Rectal smooth muscle tissue (tissue), 1 donor: ENCODE data around the gene MIS18BP1.
"Not testable (repeated sequence)": the region's sequence is repeated elsewhere in the genome, so short reads cannot be mapped to it uniquely, and the experiment has no call there.

Source experiments
- H3K27ac ChIP-seq: one replicate; pipeline ENCODE4 v1.7.0; 2013; ENCODE audit warnings: low read depth, low read length, inconsistent platforms
- H3K27me3 ChIP-seq: one replicate; pipeline ENCODE4 v1.7.0; 2013; ENCODE audit warnings: low read length; ENCODE audit not compliant: control insufficient read depth, insufficient read depth
- H3K36me3 ChIP-seq: one replicate; pipeline ENCODE4 v1.7.0; 2013; ENCODE audit warnings: low read length; ENCODE audit not compliant: control insufficient read depth, insufficient read depth
- H3K4me1 ChIP-seq: one replicate; pipeline ENCODE4 v1.7.0; 2013; ENCODE audit warnings: low read length; ENCODE audit not compliant: control insufficient read depth, insufficient read depth
- H3K4me3 ChIP-seq: one replicate; pipeline ENCODE4 v1.7.0; 2013; ENCODE audit warnings: low read length
- H3K9ac ChIP-seq: one replicate; pipeline ENCODE4 v1.7.0; 2013; ENCODE audit warnings: low read length

Gene MIS18BP1

GRCh38 chr14:45253070-45253753 lies at the start of gene MIS18BP1:
MIS18BP1 (minus strand) TSS chr14:45253202; CDS start chr14:45247286, 5,916 bp downstream.
- H3K9ac ChIP-seq, result peak within 1 kb of the TSS; percentile 80
- H3K4me3 ChIP-seq, result peak within 1 kb of the TSS; percentile 93
- peaks cover 5% of the 10 kb centered on the region for H3K4me1 ChIP-seq
- no peaks in the 10 kb centered on the region for H3K27me3 ChIP-seq
- peak within 1 kb of the TSS; percentile 98 for H3K27ac ChIP-seq
- H3K36me3 ChIP-seq, result no peaks in the 10 kb centered on the region

GRCh38 chr14:45298423-45299117 lies 45.6 kb upstream of the MIS18BP1 start:
- Histone ChIP-seq H3K4me1 (no peaks in the 10 kb centered on the region), H3K27me3 (no peaks in the 10 kb centered on the region), H3K27ac (no peak overlapping the region), H3K9ac (no peak overlapping the region), H3K36me3 (no peaks in the 10 kb centered on the region), H3K4me3 (no peak overlapping the region)

GRCh38 chr14:45294796-45295195 lies 41.8 kb upstream of the MIS18BP1 start:
- not testable (repeated sequence) for H3K4me1 ChIP-seq, H3K36me3 ChIP-seq, H3K4me3 ChIP-seq, H3K27me3 ChIP-seq, H3K27ac ChIP-seq, H3K9ac ChIP-seq

- no peak overlapping the region for H3K27ac ChIP-seq
- H3K4me3 ChIP-seq, result no peak overlapping the region
- no peaks in the 10 kb centered on the region for H3K27me3 ChIP-seq
- H3K36me3 ChIP-seq, result no peaks in the 10 kb centered on the region
- H3K9ac ChIP-seq, result no peak overlapping the region
- no peaks in the 10 kb centered on the region for H3K4me1 ChIP-seq
Observed at GRCh38 chr14:45290547-45290946, 37.5 kb upstream of the MIS18BP1 start.

GRCh38 chr14:45287610-45288009 lies 34.6 kb upstream of the MIS18BP1 start:
- H3K4me3 ChIP-seq, result no peak overlapping the region
- no peak overlapping the region for H3K27ac ChIP-seq
- no peaks in the 10 kb centered on the region for H3K36me3 ChIP-seq
- no peaks in the 10 kb centered on the region for H3K4me1 ChIP-seq
- no peak overlapping the region for H3K9ac ChIP-seq
- H3K27me3 ChIP-seq, result no peaks in the 10 kb centered on the region

GRCh38 chr14:45284802-45285201 lies 31.8 kb upstream of the MIS18BP1 start:
- Histone ChIP-seq H3K27ac (no peak overlapping the region), H3K9ac (no peak overlapping the region), H3K36me3 (no peaks in the 10 kb centered on the region), H3K4me3 (no peak overlapping the region), H3K27me3 (no peaks in the 10 kb centered on the region), H3K4me1 (no peaks in the 10 kb centered on the region)

- not testable (repeated sequence) for H3K27me3 ChIP-seq, H3K9ac ChIP-seq, H3K27ac ChIP-seq, H3K36me3 ChIP-seq, H3K4me1 ChIP-seq, H3K4me3 ChIP-seq
Observed at GRCh38 chr14:45281731-45282400, 28.9 kb upstream of the MIS18BP1 start.

- H3K4me3 ChIP-seq, result no peak overlapping the region
- no peaks in the 10 kb centered on the region for H3K27me3 ChIP-seq
- H3K36me3 ChIP-seq, result no peaks in the 10 kb centered on the region
- H3K4me1 ChIP-seq, result no peaks in the 10 kb centered on the region
- H3K9ac ChIP-seq, result no peak overlapping the region
- H3K27ac ChIP-seq, result no peak overlapping the region
Observed at GRCh38 chr14:45271858-45272537, 19.0 kb upstream of the MIS18BP1 start.

- no peak overlapping the region for H3K27ac ChIP-seq
- no peaks in the 10 kb centered on the region for H3K4me1 ChIP-seq
- no peak overlapping the region for H3K4me3 ChIP-seq
- no peaks in the 10 kb centered on the region for H3K36me3 ChIP-seq
- no peaks in the 10 kb centered on the region for H3K27me3 ChIP-seq
- H3K9ac ChIP-seq, result no peak overlapping the region
Observed at GRCh38 chr14:45270031-45270430, 17.0 kb upstream of the MIS18BP1 start.

- Histone ChIP-seq H3K9ac (no peak overlapping the region), H3K36me3 (no peaks in the 10 kb centered on the region), H3K4me1 (no peaks in the 10 kb centered on the region), H3K4me3 (no peak overlapping the region), H3K27ac (no peak overlapping the region), H3K27me3 (no peaks in the 10 kb centered on the region)
Observed at GRCh38 chr14:45267071-45267470, 14.1 kb upstream of the MIS18BP1 start.

- Histone ChIP-seq H3K4me1 (no peaks in the 10 kb centered on the region), H3K36me3 (no peaks in the 10 kb centered on the region), H3K27ac (no peak overlapping the region), H3K27me3 (no peaks in the 10 kb centered on the region), H3K9ac (no peak overlapping the region), H3K4me3 (no peak overlapping the region)
Observed at GRCh38 chr14:45262637-45263036, 9.6 kb upstream of the MIS18BP1 start.

- Histone ChIP-seq H3K36me3 (no peaks in the 10 kb centered on the region), H3K27me3 (no peaks in the 10 kb centered on the region), H3K9ac (no peak overlapping the region), H3K4me3 (no peak overlapping the region), H3K27ac (no peak overlapping the region), H3K4me1 (no peaks in the 10 kb centered on the region)
Observed at GRCh38 chr14:45261209-45261608, 8.2 kb upstream of the MIS18BP1 start.
